C4-2B (cell line): ENCODE data around the gene HIVEP2.

ENCODE experiments used
- H3K27ac ChIP-seq: fragments of 450-650 bp; 2 replicates; pipeline ENCODE4 v1.5.1; 2017
- ZFX ChIP-seq: fragments of 450-650 bp; IDR thresholded peaks from 2 replicates; pipeline ENCODE4 v1.6.1; 2017
- TF ChIP-seq, protein P1 (sequence below): fragments of 450-650 bp; conservative IDR thresholded peaks from 2 replicates; pipeline ENCODE4 v1.5.1; 2017; ENCODE audit warnings: mild to moderate bottlenecking

The HIVEP2 gene

DNA sequence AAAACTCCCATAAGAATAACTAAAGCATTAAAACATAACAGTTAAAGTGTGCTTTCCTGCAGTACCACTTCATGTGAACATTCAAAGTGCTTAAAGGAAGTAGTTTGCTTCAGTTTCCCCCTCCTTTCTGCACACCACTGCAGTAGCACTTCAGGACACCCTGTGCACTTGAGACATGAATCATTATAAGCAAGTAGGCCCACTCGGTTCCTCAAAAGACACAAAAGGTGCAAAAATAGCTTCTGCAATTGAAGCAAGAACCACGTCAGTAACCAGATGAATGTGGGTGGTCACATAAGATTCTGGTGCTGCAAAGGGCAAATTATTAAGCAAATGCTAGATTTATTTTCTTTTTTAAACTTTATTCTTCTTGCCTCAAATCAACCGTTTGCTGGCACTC is 160.6 kb downstream of the HIVEP2 start:
- TF ChIP-seq, protein P1, sequence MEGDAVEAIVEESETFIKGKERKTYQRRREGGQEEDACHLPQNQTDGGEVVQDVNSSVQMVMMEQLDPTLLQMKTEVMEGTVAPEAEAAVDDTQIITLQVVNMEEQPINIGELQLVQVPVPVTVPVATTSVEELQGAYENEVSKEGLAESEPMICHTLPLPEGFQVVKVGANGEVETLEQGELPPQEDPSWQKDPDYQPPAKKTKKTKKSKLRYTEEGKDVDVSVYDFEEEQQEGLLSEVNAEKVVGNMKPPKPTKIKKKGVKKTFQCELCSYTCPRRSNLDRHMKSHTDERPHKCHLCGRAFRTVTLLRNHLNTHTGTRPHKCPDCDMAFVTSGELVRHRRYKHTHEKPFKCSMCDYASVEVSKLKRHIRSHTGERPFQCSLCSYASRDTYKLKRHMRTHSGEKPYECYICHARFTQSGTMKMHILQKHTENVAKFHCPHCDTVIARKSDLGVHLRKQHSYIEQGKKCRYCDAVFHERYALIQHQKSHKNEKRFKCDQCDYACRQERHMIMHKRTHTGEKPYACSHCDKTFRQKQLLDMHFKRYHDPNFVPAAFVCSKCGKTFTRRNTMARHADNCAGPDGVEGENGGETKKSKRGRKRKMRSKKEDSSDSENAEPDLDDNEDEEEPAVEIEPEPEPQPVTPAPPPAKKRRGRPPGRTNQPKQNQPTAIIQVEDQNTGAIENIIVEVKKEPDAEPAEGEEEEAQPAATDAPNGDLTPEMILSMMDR: no peak
- TF ChIP-seq ZFX: no peak
- no peak overlapping the region for H3K27ac ChIP-seq

DNA sequence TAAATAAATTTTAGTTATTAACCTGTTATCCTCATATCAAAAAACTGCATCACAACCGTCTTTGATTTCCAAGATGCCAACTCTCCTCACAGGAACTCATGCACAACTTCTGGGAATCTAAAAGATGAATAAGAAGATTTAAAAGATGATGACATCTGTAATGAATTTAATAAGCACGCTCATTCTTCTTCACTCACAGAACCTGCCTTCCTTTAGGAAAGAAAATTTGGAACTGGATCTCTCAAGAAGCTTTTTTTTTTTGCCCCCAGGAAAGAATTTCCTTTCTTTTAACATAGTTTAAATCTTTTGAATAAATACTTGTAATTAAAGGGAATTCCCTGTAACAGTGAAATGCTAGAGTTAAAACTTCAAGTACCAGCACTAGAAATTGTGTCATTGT is 161.5 kb downstream of the HIVEP2 start:
- no peak for TF ChIP-seq ZFX
- TF ChIP-seq, protein P1: no peak
- H3K27ac ChIP-seq: no peak overlapping the region

DNA sequence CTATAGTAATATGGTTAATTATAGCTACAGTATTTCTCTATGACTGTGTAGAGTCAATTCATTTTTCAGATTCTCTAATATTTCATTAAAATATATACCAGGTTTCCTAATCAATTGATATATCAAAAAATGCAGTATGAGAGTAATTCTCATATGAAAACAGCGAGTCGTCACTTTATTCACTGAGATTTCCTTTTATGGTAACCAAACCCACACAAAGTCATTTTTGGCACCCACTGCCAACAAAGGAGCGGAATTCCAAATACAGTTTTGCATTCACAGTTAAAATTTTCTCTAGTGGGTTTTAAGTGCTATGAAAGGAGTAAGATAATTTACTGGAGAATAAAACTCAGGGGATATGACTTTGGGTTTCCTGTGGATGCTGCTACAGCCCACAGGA is 163.8 kb downstream of the HIVEP2 start:
- H3K27ac ChIP-seq: no peak overlapping the region
- TF ChIP-seq, protein P1: no peak
- TF ChIP-seq ZFX: no peak

DNA sequence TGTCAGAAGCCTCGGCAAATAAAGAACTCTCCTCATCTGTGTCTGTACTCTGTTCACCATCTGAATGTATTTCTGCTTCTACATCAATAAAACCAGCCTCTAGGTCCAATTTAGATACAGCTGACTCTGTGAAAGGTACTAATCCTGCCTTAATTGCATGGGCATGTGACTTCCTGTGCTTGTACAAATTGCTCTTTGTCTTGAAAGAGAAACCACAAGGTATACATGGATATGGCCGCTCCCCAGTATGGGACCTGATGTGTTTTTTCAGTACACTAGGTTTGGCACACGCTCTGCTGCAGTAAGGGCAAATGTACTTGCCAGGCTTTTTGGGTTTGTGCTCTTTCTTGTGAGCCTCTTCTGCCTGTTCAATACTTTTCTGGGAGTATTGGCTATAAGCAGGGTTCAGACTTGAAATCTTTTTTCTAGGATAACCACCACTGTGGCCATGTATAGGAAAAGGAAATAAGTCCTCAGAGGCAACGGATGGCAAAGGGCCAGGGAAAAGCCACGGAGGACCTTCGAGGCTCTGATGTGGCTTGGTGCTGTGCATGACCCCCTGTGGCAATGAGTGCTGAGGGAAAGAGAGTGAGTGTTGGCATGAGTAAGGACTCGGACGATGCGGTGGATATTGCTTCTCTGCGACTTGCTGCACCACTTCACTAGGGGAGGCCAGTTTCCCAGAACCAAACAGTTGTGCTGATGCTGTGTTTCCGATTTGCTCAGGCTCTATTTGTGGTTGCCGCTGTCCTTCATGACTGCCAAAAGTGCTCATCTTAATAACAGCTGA is 170.9 kb downstream of the HIVEP2 start:
- TF ChIP-seq, protein P1: no peak
- TF ChIP-seq ZFX: no peak
- H3K27ac ChIP-seq: no peak overlapping the region

DNA sequence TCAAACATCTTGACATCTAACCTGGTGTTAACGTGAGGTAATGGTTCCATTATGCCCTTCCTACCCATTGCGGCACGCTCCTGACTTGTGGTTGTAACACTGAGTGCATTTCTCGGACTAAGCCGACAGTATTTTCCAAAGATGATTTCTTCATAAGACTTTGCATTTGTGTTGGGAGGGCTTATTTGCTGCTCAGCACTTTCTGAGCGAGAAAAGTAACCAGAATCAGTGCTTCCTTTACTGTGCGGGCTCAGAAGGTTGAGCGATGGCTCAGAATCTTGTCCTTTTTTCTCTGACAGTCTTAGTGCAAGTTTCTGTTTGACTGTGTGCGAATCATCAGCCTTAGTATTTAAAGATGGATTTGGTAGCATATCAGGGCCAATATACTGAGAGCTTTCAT is 171.7 kb downstream of the HIVEP2 start:
- no peak overlapping the region for H3K27ac ChIP-seq
- no peak for TF ChIP-seq ZFX
- TF ChIP-seq, protein P1: no peak

DNA sequence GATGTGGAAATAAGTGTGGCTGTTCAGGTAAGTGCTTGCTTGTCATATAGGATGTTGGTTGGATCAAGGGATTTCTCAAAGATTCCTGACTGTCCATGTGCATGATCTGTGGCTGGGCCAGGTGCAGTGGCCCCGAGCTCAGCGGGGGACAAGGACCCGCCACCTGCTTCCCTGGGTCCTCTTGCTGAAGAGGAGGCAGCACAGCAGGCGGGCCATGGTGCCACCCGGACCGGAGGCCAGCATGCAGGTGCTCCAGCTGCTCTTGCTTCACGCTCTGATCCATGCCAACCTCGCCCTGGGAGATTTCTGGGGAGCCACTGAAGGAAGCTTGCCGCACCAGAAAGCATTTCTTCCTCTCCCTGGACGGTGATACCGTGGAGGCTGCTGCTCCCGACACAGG is 173.8 kb downstream of the HIVEP2 start:
- TF ChIP-seq, protein P1: no peak
- TF ChIP-seq ZFX: no peak
- H3K27ac ChIP-seq: no peak overlapping the region

DNA sequence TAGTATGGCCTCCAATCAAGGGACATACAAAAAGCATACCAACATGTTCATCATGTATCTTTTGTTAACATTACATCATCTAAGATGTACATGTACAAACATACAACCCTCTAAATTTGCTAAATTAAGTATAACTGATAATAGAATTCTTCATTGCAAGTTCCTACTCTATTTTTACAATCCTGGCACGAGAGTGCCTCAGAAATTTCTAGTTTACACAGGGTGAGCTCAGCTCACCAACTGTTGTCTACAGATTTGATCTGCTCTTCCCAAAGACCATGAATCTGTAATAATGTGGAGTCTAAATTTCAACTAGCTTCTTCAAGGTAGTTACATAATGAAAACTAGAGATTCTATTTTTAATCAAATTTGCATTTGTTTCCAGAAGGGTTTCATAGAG is 179.7 kb downstream of the HIVEP2 start:
- H3K27ac ChIP-seq: no peak overlapping the region
- TF ChIP-seq ZFX: no peak
- TF ChIP-seq, protein P1: no peak
